Measurements from ENCODE around the gene TXLNB.

- TF ChIP-seq, protein P1, sequence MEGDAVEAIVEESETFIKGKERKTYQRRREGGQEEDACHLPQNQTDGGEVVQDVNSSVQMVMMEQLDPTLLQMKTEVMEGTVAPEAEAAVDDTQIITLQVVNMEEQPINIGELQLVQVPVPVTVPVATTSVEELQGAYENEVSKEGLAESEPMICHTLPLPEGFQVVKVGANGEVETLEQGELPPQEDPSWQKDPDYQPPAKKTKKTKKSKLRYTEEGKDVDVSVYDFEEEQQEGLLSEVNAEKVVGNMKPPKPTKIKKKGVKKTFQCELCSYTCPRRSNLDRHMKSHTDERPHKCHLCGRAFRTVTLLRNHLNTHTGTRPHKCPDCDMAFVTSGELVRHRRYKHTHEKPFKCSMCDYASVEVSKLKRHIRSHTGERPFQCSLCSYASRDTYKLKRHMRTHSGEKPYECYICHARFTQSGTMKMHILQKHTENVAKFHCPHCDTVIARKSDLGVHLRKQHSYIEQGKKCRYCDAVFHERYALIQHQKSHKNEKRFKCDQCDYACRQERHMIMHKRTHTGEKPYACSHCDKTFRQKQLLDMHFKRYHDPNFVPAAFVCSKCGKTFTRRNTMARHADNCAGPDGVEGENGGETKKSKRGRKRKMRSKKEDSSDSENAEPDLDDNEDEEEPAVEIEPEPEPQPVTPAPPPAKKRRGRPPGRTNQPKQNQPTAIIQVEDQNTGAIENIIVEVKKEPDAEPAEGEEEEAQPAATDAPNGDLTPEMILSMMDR (IDR thresholded peaks at IDR 0.05): no peak
- no peak for TF ChIP-seq TAF1 (IDR thresholded peaks at IDR 0.05; ENCODE audit: borderline replicate concordance, low read depth, low read length)
- no peak for TF ChIP-seq REST (IDR thresholded peaks at IDR 0.05; ENCODE audit: low read depth, low read length)
- TF ChIP-seq EP300 (IDR thresholded peaks at IDR 0.05; ENCODE audit: borderline replicate concordance in 1 of 2, low read depth in 1 of 2, low read length in 1 of 2): no peak
- TF ChIP-seq GABPA (IDR thresholded peaks at IDR 0.05; ENCODE audit: low read depth): no peak
- no peak for TF ChIP-seq ELF1 (IDR thresholded peaks at IDR 0.05)
- no peak for TF ChIP-seq RCOR1 (IDR thresholded peaks at IDR 0.05; ENCODE audit: low read length)
- TF ChIP-seq SMC3 (IDR thresholded peaks at IDR 0.05; ENCODE audit: low read depth, low read length): no peak
- no peak for TF ChIP-seq NRF1 (IDR thresholded peaks at IDR 0.05; ENCODE audit: low read depth, low read length)
- TF ChIP-seq RAD21 (IDR thresholded peaks at IDR 0.05; ENCODE audit: low read length): no peak
- TF ChIP-seq CHD2 (IDR thresholded peaks at IDR 0.05; ENCODE audit: low read length, partially characterized antibody): no peak
- no peak for TF ChIP-seq MAX (IDR thresholded peaks at IDR 0.05; ENCODE audit: low read depth)
These were observed 39.2 kb upstream of the TXLNB start for GRCh38 chr6:139330826-139331500.
